Measurements from ENCODE around the gene TMEM132E. TPM values are rescaled to one million over a fixed set of nuclear protein-coding genes. Genes with fewer than 3 reads are reported as not detected.

Gene TMEM132E
- total and polyA plus RNA-seq, 2 experiments from 2014 or later = 0.16 to 0.45 TPM

DNA sequence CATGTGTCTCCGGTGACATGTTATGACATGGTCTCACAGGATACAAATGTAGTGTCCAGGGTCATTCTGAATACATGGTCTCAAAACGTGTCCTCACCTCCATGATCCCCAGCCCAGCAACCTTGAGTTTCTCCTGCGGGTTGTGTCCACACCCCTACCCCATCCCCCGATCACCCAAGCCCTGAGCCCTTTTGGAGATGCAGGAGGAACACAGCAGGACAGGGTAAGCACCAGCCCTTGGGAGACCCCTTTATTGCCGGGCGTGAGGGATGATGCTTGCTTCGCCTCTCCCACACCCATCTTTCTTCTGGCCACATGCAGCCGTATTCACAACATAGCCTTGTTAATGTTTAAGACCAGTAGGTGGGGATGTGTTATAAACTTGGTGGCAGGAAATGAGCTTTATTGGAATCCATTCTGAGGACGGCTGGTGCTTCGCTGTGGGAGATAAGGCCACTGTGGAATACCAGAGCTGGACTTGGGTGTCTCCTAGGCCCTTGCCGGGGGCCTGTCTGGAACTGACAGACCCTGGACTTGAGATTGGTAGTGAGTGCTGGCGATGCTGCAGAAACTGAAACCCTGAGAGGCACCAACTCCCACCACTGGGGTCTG lies 5.5 kb downstream of the TMEM132E start:
- DNase-seq (ENCODE audit: low spot score) (peak; percentile 48), ATAC-seq (no peak)
- no peaks in the 10 kb centered on the region for H3F3A ChIP-seq (replicated peaks; ENCODE audit: low read depth)

GRCh38 chr17:34586346-34586846 lies 7.0 kb downstream of the TMEM132E start:
- no peaks in the 10 kb centered on the region for H3K9me3 Mint-ChIP-seq
- H3K4me1 ChIP-seq (ENCODE audit: insufficient read depth) = peaks cover 11% of the 10 kb centered on the region; the same call in 1 of the 2 replicates
- no peak overlapping the region for H2AFZ ChIP-seq
- H3F3A ChIP-seq (replicated peaks; ENCODE audit: low read depth) = no peaks in the 10 kb centered on the region
- no peak overlapping the region for H3K4me2 ChIP-seq
- peaks cover 70% of the 10 kb centered on the region for H3K27me3 Mint-ChIP-seq (ENCODE audit: insufficient read depth, low read depth, poor library complexity)
- H3K27me3 ChIP-seq (ENCODE audit: insufficient read depth) = peaks cover 77% of the 10 kb centered on the region
- DNase-seq (ENCODE audit: low spot score) (no peak), ATAC-seq (no peak)
- peaks cover 10% of the 10 kb centered on the region; the same call in 2 of the 3 replicates for H3K4me1 Mint-ChIP-seq
- H3K36me3 Mint-ChIP-seq (ENCODE audit: low read depth) = no peaks in the 10 kb centered on the region
- no peak overlapping the region for H3K27ac ChIP-seq (ENCODE audit: low read depth)
- no peak overlapping the region for H3K4me3 Mint-ChIP-seq
- no peak overlapping the region for H3K27ac Mint-ChIP-seq
- no peak overlapping the region for H3K4me3 ChIP-seq
- no peaks in the 10 kb centered on the region for H3K9me2 ChIP-seq (ENCODE audit: insufficient read depth)
- H3K79me2 ChIP-seq (replicated peaks; ENCODE audit: insufficient read depth) = no peaks in the 10 kb centered on the region
- H3K36me3 ChIP-seq (ENCODE audit: insufficient read depth) = no peaks in the 10 kb centered on the region
- peaks cover 14% of the 10 kb centered on the region for H4K20me1 ChIP-seq (replicated peaks; ENCODE audit: insufficient read depth)
- TF ChIP-seq NANOG (IDR thresholded peaks at IDR 0.05; ENCODE audit: borderline replicate concordance) (no peak), EZH2 (IDR thresholded peaks at IDR 0.05; ENCODE audit: low read depth, unreplicated experiment) (no peak), CREB1 (CRISPR knock-in tag; IDR thresholded peaks at IDR 0.05; ENCODE audit: low read depth) (no peak)
- TF ChIP-seq, protein P1, sequence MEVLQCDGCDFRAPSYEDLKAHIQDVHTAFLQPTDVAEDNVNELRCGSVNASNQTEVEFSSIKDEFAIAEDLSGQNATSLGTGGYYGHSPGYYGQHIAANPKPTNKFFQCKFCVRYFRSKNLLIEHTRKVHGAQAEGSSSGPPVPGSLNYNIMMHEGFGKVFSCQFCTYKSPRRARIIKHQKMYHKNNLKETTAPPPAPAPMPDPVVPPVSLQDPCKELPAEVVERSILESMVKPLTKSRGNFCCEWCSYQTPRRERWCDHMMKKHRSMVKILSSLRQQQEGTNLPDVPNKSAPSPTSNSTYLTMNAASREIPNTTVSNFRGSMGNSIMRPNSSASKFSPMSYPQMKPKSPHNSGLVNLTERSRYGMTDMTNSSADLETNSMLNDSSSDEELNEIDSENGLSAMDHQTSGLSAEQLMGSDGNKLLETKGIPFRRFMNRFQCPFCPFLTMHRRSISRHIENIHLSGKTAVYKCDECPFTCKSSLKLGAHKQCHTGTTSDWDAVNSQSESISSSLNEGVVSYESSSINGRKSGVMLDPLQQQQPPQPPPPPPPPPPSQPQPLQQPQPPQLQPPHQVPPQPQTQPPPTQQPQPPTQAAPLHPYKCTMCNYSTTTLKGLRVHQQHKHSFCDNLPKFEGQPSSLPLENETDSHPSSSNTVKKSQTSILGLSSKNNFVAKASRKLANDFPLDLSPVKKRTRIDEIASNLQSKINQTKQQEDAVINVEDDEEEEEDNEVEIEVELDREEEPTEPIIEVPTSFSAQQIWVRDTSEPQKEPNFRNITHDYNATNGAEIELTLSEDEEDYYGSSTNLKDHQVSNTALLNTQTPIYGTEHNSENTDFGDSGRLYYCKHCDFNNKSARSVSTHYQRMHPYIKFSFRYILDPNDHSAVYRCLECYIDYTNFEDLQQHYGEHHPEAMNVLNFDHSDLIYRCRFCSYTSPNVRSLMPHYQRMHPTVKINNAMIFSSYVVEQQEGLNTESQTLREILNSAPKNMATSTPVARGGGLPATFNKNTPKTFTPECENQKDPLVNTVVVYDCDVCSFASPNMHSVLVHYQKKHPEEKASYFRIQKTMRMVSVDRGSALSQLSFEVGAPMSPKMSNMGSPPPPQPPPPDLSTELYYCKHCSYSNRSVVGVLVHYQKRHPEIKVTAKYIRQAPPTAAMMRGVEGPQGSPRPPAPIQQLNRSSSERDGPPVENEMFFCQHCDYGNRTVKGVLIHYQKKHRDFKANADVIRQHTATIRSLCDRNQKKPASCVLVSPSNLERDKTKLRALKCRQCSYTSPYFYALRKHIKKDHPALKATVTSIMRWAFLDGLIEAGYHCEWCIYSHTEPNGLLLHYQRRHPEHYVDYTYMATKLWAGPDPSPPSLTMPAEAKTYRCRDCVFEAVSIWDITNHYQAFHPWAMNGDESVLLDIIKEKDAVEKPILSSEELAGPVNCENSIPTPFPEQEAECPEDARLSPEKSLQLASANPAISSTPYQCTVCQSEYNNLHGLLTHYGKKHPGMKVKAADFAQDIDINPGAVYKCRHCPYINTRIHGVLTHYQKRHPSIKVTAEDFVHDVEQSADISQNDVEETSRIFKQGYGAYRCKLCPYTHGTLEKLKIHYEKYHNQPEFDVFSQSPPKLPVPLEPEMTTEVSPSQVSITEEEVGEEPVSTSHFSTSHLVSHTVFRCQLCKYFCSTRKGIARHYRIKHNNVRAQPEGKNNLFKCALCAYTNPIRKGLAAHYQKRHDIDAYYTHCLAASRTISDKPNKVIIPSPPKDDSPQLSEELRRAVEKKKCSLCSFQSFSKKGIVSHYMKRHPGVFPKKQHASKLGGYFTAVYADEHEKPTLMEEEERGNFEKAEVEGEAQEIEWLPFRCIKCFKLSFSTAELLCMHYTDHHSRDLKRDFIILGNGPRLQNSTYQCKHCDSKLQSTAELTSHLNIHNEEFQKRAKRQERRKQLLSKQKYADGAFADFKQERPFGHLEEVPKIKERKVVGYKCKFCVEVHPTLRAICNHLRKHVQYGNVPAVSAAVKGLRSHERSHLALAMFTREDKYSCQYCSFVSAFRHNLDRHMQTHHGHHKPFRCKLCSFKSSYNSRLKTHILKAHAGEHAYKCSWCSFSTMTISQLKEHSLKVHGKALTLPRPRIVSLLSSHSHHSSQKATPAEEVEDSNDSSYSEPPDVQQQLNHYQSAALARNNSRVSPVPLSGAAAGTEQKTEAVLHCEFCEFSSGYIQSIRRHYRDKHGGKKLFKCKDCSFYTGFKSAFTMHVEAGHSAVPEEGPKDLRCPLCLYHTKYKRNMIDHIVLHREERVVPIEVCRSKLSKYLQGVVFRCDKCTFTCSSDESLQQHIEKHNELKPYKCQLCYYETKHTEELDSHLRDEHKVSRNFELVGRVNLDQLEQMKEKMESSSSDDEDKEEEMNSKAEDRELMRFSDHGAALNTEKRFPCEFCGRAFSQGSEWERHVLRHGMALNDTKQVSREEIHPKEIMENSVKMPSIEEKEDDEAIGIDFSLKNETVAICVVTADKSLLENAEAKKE (CRISPR knock-in tag; IDR thresholded peaks at IDR 0.05) = no peak
- TF ChIP-seq, protein P2, sequence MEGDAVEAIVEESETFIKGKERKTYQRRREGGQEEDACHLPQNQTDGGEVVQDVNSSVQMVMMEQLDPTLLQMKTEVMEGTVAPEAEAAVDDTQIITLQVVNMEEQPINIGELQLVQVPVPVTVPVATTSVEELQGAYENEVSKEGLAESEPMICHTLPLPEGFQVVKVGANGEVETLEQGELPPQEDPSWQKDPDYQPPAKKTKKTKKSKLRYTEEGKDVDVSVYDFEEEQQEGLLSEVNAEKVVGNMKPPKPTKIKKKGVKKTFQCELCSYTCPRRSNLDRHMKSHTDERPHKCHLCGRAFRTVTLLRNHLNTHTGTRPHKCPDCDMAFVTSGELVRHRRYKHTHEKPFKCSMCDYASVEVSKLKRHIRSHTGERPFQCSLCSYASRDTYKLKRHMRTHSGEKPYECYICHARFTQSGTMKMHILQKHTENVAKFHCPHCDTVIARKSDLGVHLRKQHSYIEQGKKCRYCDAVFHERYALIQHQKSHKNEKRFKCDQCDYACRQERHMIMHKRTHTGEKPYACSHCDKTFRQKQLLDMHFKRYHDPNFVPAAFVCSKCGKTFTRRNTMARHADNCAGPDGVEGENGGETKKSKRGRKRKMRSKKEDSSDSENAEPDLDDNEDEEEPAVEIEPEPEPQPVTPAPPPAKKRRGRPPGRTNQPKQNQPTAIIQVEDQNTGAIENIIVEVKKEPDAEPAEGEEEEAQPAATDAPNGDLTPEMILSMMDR (conservative IDR thresholded peaks at IDR 0.05; ENCODE audit: low read depth in 2 of 2) = no peak

More for the DNA sequence above, 5.5 kb downstream of the TMEM132E start:
- no peaks in the 10 kb centered on the region for H3K79me2 ChIP-seq (replicated peaks; ENCODE audit: insufficient read depth)
- no peaks in the 10 kb centered on the region for H3K36me3 Mint-ChIP-seq (ENCODE audit: low read depth)
- H3K4me1 ChIP-seq (ENCODE audit: insufficient read depth) = peaks cover 17% of the 10 kb centered on the region; the same call in 1 of the 2 replicates
- H2AFZ ChIP-seq = no peak overlapping the region
- no peaks in the 10 kb centered on the region for H3K9me3 Mint-ChIP-seq
- no peak overlapping the region for H3K4me3 Mint-ChIP-seq
- no peak overlapping the region for H3K27ac ChIP-seq (ENCODE audit: low read depth)
- H3K27me3 Mint-ChIP-seq (ENCODE audit: insufficient read depth, low read depth, poor library complexity) = peaks cover 84% of the 10 kb centered on the region
- H3K4me2 ChIP-seq = no peak overlapping the region
- peaks cover 14% of the 10 kb centered on the region for H4K20me1 ChIP-seq (replicated peaks; ENCODE audit: insufficient read depth)
- H3K4me3 ChIP-seq = no peak overlapping the region
- H3K27ac Mint-ChIP-seq = no peak overlapping the region
- no peaks in the 10 kb centered on the region for H3K36me3 ChIP-seq (ENCODE audit: insufficient read depth)
- H3K4me1 Mint-ChIP-seq = peaks cover 12% of the 10 kb centered on the region; the same call in 2 of the 3 replicates
- H3K9me2 ChIP-seq (ENCODE audit: insufficient read depth) = no peaks in the 10 kb centered on the region
- H3K27me3 ChIP-seq (ENCODE audit: insufficient read depth) = peaks cover 92% of the 10 kb centered on the region
- TF ChIP-seq STAT1 (IDR thresholded peaks at IDR 0.05; ENCODE audit: unreplicated experiment) = no peak
- TF ChIP-seq, protein P2 (conservative IDR thresholded peaks at IDR 0.05; ENCODE audit: low read depth in 2 of 2) = peak; percentile 34 to 57
